Neural progenitor cell (in vitro differentiated cells): Measurements from ENCODE around the gene ADGRF1. TPM values are rescaled to one million over a fixed set of nuclear protein-coding genes. Genes with fewer than 3 reads are reported as not detected.

Source experiments
- DNase-seq: peaks from one replicate; pipeline ENCODE4 v3.0.0-alpha.2; 2016; ENCODE audit warnings: low spot score
- H2AFZ ChIP-seq: fragments of 200-600 bp; sonication (generic); replicated peaks from 2 replicates; pipeline ENCODE4 v1.6.1; 2016; ENCODE audit warnings: antibody characterized with exemption
- H3F3A ChIP-seq: fragments of 200-600 bp; sonication (generic); 2 replicates; pipeline ENCODE4 v1.6.1; 2016; ENCODE audit warnings: antibody characterized with exemption, low read depth
- H3K27ac ChIP-seq: fragments of 200-600 bp; sonication (generic); 2 replicates; pipeline ENCODE4 v1.5.1; 2016; ENCODE audit warnings: mild to moderate bottlenecking
- H3K27me3 ChIP-seq: fragments of 200-600 bp; sonication (generic); 2 replicates; pipeline ENCODE4 v1.6.1; 2016; ENCODE audit warnings: mild to moderate bottlenecking, moderate library complexity
- H3K36me3 ChIP-seq: fragments of 200-600 bp; sonication (generic); 2 replicates; pipeline ENCODE4 v1.5.1; 2016
- H3K4me1 ChIP-seq: fragments of 200-600 bp; sonication (generic); 2 replicates; pipeline ENCODE4 v1.6.1; 2016; ENCODE audit warnings: mixed run types
- H3K4me2 ChIP-seq: fragments of 200-600 bp; sonication (generic); 2 replicates; pipeline ENCODE4 v1.6.1; 2016
- H3K4me3 ChIP-seq: fragments of 200-600 bp; sonication (generic); 2 replicates; pipeline ENCODE4 v1.5.1; 2016
- H3K79me2 ChIP-seq: fragments of 200-600 bp; sonication (generic); 2 replicates; pipeline ENCODE4 v1.6.1; 2016; ENCODE audit warnings: low read depth
- H3K9ac ChIP-seq: fragments of 200-600 bp; sonication (generic); 2 replicates; pipeline ENCODE4 v1.6.1; 2016
- H3K9me3 ChIP-seq: fragments of 200-600 bp; sonication (generic); 2 replicates; pipeline ENCODE4 v1.5.1; 2016; ENCODE audit warnings: low read depth
- H4K20me1 ChIP-seq: fragments of 200-600 bp; sonication (generic); 2 replicates; pipeline ENCODE4 v1.6.1; 2016; ENCODE audit warnings: low read depth
- H3K27ac Mint-ChIP-seq: 3 replicates; pipeline ENCODE4 v1.8.0; 2021; ENCODE audit warnings: mixed read lengths
- H3K27me3 Mint-ChIP-seq: 2 replicates; pipeline ENCODE4 v1.8.0; 2022; ENCODE audit warnings: low read depth, mild to moderate bottlenecking, inconsistent platforms, moderate library complexity, mixed read lengths; ENCODE audit not compliant: insufficient read depth
- H3K36me3 Mint-ChIP-seq: 3 replicates; pipeline ENCODE4 v1.8.0; 2021; ENCODE audit warnings: mixed read lengths
- H3K4me1 Mint-ChIP-seq: 3 replicates; pipeline ENCODE4 v1.8.0; 2021; ENCODE audit warnings: mixed read lengths
- H3K4me3 Mint-ChIP-seq: 3 replicates; pipeline ENCODE4 v1.8.0; 2021; ENCODE audit warnings: mild to moderate bottlenecking, moderate library complexity, mixed read lengths
- H3K9me3 Mint-ChIP-seq: 3 replicates; pipeline ENCODE4 v1.8.0; 2020; ENCODE audit warnings: mixed read lengths
- EZH2 ChIP-seq: fragments of 200-600 bp; sonication (generic); IDR thresholded peaks from 2 replicates; pipeline ENCODE4 v1.6.1; 2017; ENCODE audit warnings: antibody characterized with exemption, mild to moderate bottlenecking, moderate library complexity
- EZH2phosphoT487 ChIP-seq: fragments of 200-600 bp; sonication (generic); IDR thresholded peaks from 2 replicates; pipeline ENCODE4 v1.6.1; 2017; ENCODE audit warnings: antibody characterized with exemption
- total RNA-seq: library from RNA; depleted of rRNA; stranded (reverse); fragments of >200 nt; gene quantifications from 2 replicates; pipeline ENCODE4 v1.2.3, GENCODE V29; 2015; ENCODE audit warnings: low replicate concordance
- TF ChIP-seq, protein P1 (sequence below): fragments of 200-600 bp; sonication (generic); IDR thresholded peaks from 2 replicates; pipeline ENCODE4 v1.5.1; 2017; ENCODE audit warnings: antibody characterized with exemption, mild to moderate bottlenecking

ADGRF1 gene
- total RNA-seq, 1 donor from 2014 or later, result not detected

DNA sequence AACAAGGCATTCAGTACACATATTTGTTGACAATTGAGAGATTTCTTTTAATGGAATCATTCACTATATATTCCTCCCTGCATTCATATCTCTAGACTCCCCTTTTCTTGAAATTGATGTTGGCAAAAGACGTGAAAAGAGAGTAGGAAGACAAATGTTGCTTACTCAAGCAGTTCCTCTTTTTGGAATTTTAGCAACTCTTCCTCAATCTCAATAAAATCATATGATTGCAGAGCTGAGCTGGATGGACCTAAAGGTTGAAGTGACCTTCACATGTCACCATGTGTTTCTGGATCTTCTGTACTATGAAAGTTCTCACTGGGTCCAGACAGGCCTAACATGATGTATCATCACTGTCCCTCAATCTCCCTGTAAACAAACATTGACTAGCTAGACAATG lies 18.6 kb downstream of the ADGRF1 start:
- Histone ChIP-seq H3K4me1 (no peaks in the 10 kb centered on the region), H3K4me2 (no peak overlapping the region), H3K4me3 (no peak overlapping the region), H3K27me3 (no peaks in the 10 kb centered on the region), H3K27ac (no peak overlapping the region), H3K9me3 (no peaks in the 10 kb centered on the region), H3K9ac (no peak overlapping the region), H4K20me1 (no peaks in the 10 kb centered on the region), H2AFZ (no peak overlapping the region), H3F3A (no peaks in the 10 kb centered on the region), H3K36me3 (no peaks in the 10 kb centered on the region), H3K79me2 (no peaks in the 10 kb centered on the region)
- no peak overlapping the region for H3K4me3 Mint-ChIP-seq
- TF ChIP-seq EZH2phosphoT487 (no peak), EZH2 (no peak)
- TF ChIP-seq, protein P1, sequence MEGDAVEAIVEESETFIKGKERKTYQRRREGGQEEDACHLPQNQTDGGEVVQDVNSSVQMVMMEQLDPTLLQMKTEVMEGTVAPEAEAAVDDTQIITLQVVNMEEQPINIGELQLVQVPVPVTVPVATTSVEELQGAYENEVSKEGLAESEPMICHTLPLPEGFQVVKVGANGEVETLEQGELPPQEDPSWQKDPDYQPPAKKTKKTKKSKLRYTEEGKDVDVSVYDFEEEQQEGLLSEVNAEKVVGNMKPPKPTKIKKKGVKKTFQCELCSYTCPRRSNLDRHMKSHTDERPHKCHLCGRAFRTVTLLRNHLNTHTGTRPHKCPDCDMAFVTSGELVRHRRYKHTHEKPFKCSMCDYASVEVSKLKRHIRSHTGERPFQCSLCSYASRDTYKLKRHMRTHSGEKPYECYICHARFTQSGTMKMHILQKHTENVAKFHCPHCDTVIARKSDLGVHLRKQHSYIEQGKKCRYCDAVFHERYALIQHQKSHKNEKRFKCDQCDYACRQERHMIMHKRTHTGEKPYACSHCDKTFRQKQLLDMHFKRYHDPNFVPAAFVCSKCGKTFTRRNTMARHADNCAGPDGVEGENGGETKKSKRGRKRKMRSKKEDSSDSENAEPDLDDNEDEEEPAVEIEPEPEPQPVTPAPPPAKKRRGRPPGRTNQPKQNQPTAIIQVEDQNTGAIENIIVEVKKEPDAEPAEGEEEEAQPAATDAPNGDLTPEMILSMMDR, result no peak
- H3K4me1 Mint-ChIP-seq, result no peaks in the 10 kb centered on the region
- no peak for DNase-seq
- no peaks in the 10 kb centered on the region for H3K27me3 Mint-ChIP-seq
- no peak overlapping the region for H3K27ac Mint-ChIP-seq
- H3K36me3 Mint-ChIP-seq, result no peaks in the 10 kb centered on the region
- no peaks in the 10 kb centered on the region for H3K9me3 Mint-ChIP-seq

DNA sequence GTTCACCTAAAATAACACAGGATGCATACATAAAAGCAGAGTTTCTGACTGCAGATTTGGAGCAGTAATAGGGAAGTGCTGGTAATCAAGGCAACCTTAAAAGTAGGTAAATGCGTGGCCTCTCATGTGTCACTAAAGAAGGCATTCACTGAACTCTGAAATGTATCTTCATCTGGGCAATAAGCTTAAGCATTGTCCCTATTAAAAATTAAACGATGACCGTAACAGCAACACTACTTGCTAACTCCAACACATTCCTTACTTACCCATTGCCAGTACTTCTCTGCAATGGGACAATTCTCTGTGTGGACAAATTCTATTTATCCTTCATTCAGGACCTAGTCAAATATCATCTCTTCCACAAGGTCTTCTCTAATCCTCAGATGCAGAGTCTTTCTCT lies 19.9 kb downstream of the ADGRF1 start:
- H3K27ac Mint-ChIP-seq, result no peak overlapping the region
- H3K36me3 Mint-ChIP-seq, result no peaks in the 10 kb centered on the region
- Histone ChIP-seq H3K9me3 (no peaks in the 10 kb centered on the region), H3K27me3 (no peaks in the 10 kb centered on the region), H3K27ac (no peak overlapping the region), H3K36me3 (no peaks in the 10 kb centered on the region), H3K79me2 (no peaks in the 10 kb centered on the region), H3K9ac (no peak overlapping the region), H3K4me3 (no peak overlapping the region), H2AFZ (no peak overlapping the region), H3F3A (no peaks in the 10 kb centered on the region), H4K20me1 (no peaks in the 10 kb centered on the region), H3K4me1 (peaks cover under 1% of the 10 kb centered on the region), H3K4me2 (no peak overlapping the region)
- no peaks in the 10 kb centered on the region for H3K27me3 Mint-ChIP-seq
- no peaks in the 10 kb centered on the region for H3K4me1 Mint-ChIP-seq
- no peaks in the 10 kb centered on the region for H3K9me3 Mint-ChIP-seq
- no peak for TF ChIP-seq EZH2phosphoT487
- TF ChIP-seq EZH2, result no peak
- TF ChIP-seq, protein P1, result no peak
- no peak overlapping the region for H3K4me3 Mint-ChIP-seq
- no peak for DNase-seq

DNA sequence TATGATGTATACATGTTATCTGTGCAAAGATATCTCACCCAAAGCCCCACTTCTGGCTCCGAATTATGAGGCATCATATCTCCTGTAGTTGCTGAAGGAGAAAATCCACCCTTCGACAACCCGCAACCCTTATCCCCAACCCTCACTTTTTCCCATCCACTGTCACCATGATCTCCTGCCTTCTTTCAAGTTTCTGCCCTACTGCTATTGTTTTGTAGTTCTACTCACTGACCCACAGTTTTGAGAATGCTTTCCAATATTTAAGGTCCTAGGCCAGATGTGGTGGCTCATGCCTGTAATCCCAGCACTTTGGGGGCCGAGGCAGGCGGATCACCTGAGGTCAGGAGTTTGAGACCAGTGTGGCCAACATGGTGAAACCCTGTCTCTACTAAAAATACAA lies 22.2 kb downstream of the ADGRF1 start:
- Histone ChIP-seq H3K27ac (no peak overlapping the region), H3K9ac (no peak overlapping the region), H4K20me1 (no peaks in the 10 kb centered on the region), H3K36me3 (no peaks in the 10 kb centered on the region), H3K4me2 (no peak overlapping the region), H3K27me3 (no peaks in the 10 kb centered on the region), H3K79me2 (no peaks in the 10 kb centered on the region), H3F3A (peaks cover 13% of the 10 kb centered on the region), H3K9me3 (no peaks in the 10 kb centered on the region), H2AFZ (no peak overlapping the region), H3K4me1 (peaks cover 15% of the 10 kb centered on the region), H3K4me3 (no peak overlapping the region)
- TF ChIP-seq, protein P1, result no peak
- TF ChIP-seq EZH2phosphoT487, result no peak
- TF ChIP-seq EZH2, result no peak
- peaks cover 10% of the 10 kb centered on the region for H3K4me1 Mint-ChIP-seq
- H3K4me3 Mint-ChIP-seq, result no peak overlapping the region
- H3K27ac Mint-ChIP-seq, result no peak overlapping the region
- no peaks in the 10 kb centered on the region for H3K36me3 Mint-ChIP-seq
- no peaks in the 10 kb centered on the region for H3K9me3 Mint-ChIP-seq
- no peak for DNase-seq
- no peaks in the 10 kb centered on the region for H3K27me3 Mint-ChIP-seq
